Thoracic aorta (tissue), 2 donors: ENCODE data around the gene TACC2. TPM values are rescaled to one million over a fixed set of nuclear protein-coding genes. Genes with fewer than 3 reads are reported as not detected.

ENCODE experiments used
- ATAC-seq: fragments of 150-250 bp; one replicate; pipeline ENCODE4 v1.8.0; 2017; ENCODE audit warnings: low read depth; ENCODE audit not compliant: insufficient number of reproducible peaks, low FRiP score
- DNase-seq: peaks from one replicate; pipeline ENCODE4 v3.0.0-alpha.2; 2020; ENCODE audit warnings: low spot score
- H3K27ac ChIP-seq, 2 donors: fragments of 200-600 bp; sonication (generic); 1 replicate in 1 of 2; 2 replicates in 1 of 2; pipeline ENCODE4 v1.5.1; 2016; ENCODE audit warnings: mild to moderate bottlenecking in 2 of 2, moderate library complexity in 2 of 2
- H3K27me3 ChIP-seq: fragments of 200-600 bp; sonication (generic); replicated peaks from 2 replicates; pipeline ENCODE4 v1.6.0; 2016; ENCODE audit warnings: mild to moderate bottlenecking; ENCODE audit not compliant: insufficient read depth
- H3K36me3 ChIP-seq: fragments of 200-600 bp; sonication (generic); one replicate; pipeline ENCODE4 v1.5.1; 2016
- H3K4me1 ChIP-seq, 2 donors: fragments of 200-600 bp; sonication (generic); 1 replicate in 1 of 2; 2 replicates in 1 of 2; pipeline versions ENCODE4 v1.5.1 to v1.6.0; 2016; ENCODE audit warnings: low read depth in 2 of 2, mild to moderate bottlenecking in 1 of 2; ENCODE audit not compliant: control insufficient read depth in 1 of 2
- H3K4me3 ChIP-seq: fragments of 200-600 bp; sonication (generic); 2 replicates; pipeline ENCODE4 v1.5.1; 2016; ENCODE audit warnings: mild to moderate bottlenecking
- H3K9me3 ChIP-seq: fragments of 200-600 bp; sonication (generic); 2 replicates; pipeline ENCODE4 v1.5.1; 2016
- CTCF ChIP-seq: fragments of 200-600 bp; sonication (generic); IDR thresholded peaks from one replicate; pipeline ENCODE4 v1.5.1; 2019; ENCODE audit warnings: antibody characterized with exemption
- total RNA-seq, 2 donors: library from RNA; depleted of rRNA; stranded (reverse); fragments of >200 nt; gene quantifications; one replicate each; pipeline versions ENCODE4 v1.1.0 to v1.2.3, GENCODE V29; 2016

The TACC2 gene
- total RNA-seq, 2 donors from 2014 or later = 52.1 to 71.0 TPM

GRCh38 chr10:122147663-122148062 lies 158.7 kb downstream of the TACC2 start:
- no peaks in the 10 kb centered on the region for H3K9me3 ChIP-seq
- ATAC-seq (no peak), DNase-seq (no peak)
- peaks cover 3% of the 10 kb centered on the region for H3K36me3 ChIP-seq
- no peaks in the 10 kb centered on the region for H3K27me3 ChIP-seq
- no peak overlapping the region for H3K4me3 ChIP-seq
- H3K27ac ChIP-seq = no peak overlapping the region
- H3K4me1 ChIP-seq = peaks cover 17 to 39% of the 10 kb centered on the region in 2 donors
- TF ChIP-seq CTCF = no peak

- Histone ChIP-seq H3K4me1 (peaks cover 12 to 48% of the 10 kb centered on the region in 2 donors), H3K27me3 (no peaks in the 10 kb centered on the region), H3K4me3 (peak overlapping the region; percentile 48), H3K9me3 (no peaks in the 10 kb centered on the region), H3K27ac (peak overlapping the region; percentile 37 to 59), H3K36me3 (no peaks in the 10 kb centered on the region)
- DNase-seq = no peak
- TF ChIP-seq CTCF = no peak
- ATAC-seq = no peak
Observed at GRCh38 chr10:122148876-122149560, 160.1 kb downstream of the TACC2 start.

- ATAC-seq (no peak), DNase-seq (no peak)
- H3K4me1 ChIP-seq = peaks cover 12 to 56% of the 10 kb centered on the region in 2 donors
Observed at GRCh38 chr10:122149561-122150505, 160.9 kb downstream of the TACC2 start.

GRCh38 chr10:122151121-122151694 lies 162.2 kb downstream of the TACC2 start:
- DNase-seq (no peak), ATAC-seq (no peak)
- H3K4me3 ChIP-seq = no peak overlapping the region
- no peaks in the 10 kb centered on the region for H3K9me3 ChIP-seq
- no peak overlapping the region for H3K27ac ChIP-seq
- no peaks in the 10 kb centered on the region for H3K27me3 ChIP-seq
- H3K4me1 ChIP-seq = peaks cover 18 to 67% of the 10 kb centered on the region in 2 donors
- no peak for TF ChIP-seq CTCF
- no peaks in the 10 kb centered on the region for H3K36me3 ChIP-seq

More at GRCh38 chr10:122149561-122150505, 160.9 kb downstream of the TACC2 start:
- H3K36me3 ChIP-seq = no peaks in the 10 kb centered on the region
- H3K9me3 ChIP-seq = no peaks in the 10 kb centered on the region
- H3K27me3 ChIP-seq = no peaks in the 10 kb centered on the region
- peak overlapping the region; percentile 48 for H3K4me3 ChIP-seq
- H3K27ac ChIP-seq = peak overlapping the region; percentile 37 to 59
- TF ChIP-seq CTCF = no peak

- Histone ChIP-seq H3K9me3 (no peaks in the 10 kb centered on the region), H3K27ac (peak overlapping the region; percentile 48 to 66), H3K4me3 (no peak overlapping the region), H3K27me3 (no peaks in the 10 kb centered on the region), H3K4me1 (peaks cover 18 to 67% of the 10 kb centered on the region in 2 donors), H3K36me3 (no peaks in the 10 kb centered on the region)
- ATAC-seq (peak; percentile 44), DNase-seq (peak; percentile 71)
- no peak for TF ChIP-seq CTCF
Observed at GRCh38 chr10:122152544-122152943, 163.6 kb downstream of the TACC2 start.
